ENCODE data around the gene FBXO36.

GRCh38 chr2:229900012-229900411 is 22.3 kb upstream of the FBXO36 start:
- TF ChIP-seq CTCF (IDR thresholded peaks at IDR 0.05 in 8 of 11, conservative IDR thresholded peaks at IDR 0.05 in 3 of 11): no peak
- no peak for TF ChIP-seq POLR2AphosphoS5 (IDR thresholded peaks at IDR 0.05)

Measured in spleen (tissue), 7 donors.